Measurements from ENCODE around the gene PTCH1. TPM values are rescaled to one million over a fixed set of nuclear protein-coding genes. Genes with fewer than 3 reads are reported as not detected.

The PTCH1 gene
- polyA plus RNA-seq, 1 of the 3 experiments (the other 2 are of a cell fraction), result 3.3 TPM

GRCh38 chr9:95462249-95463147, 54.3 kb downstream of the PTCH1 start:
- H3K79me2 ChIP-seq (ENCODE audit: insufficient read depth), result no peaks in the 10 kb centered on the region
- peak overlapping the region in 1 of 2 experiments; percentile 23; a peak in 3 of 4 replicates for H3K4me3 ChIP-seq (ENCODE audit: low read depth in 2 of 2, low read length in 1 of 2)
- no peaks in the 10 kb centered on the region for H4K20me1 ChIP-seq (ENCODE audit: insufficient read depth)
- peak overlapping the region; percentile 78 for H3K4me2 ChIP-seq
- H3K27me3 ChIP-seq (ENCODE audit: insufficient read depth), result no peaks in the 10 kb centered on the region
- H3K27ac ChIP-seq (ENCODE audit: low read depth in 2 of 2, low read length in 1 of 2), result peak overlapping the region; percentile 22 to 94; a peak in 3 of 4 replicates
- peak overlapping the region; percentile 38; the same call in 1 of the 2 replicates for H2AFZ ChIP-seq (ENCODE audit: low read depth)
- 29% methylated on average over 29 of the region's 30 CpGs for WGBS (ENCODE audit: low lambda C conversion rate)
- H3K36me3 ChIP-seq (replicated peaks in 1 of 2; ENCODE audit: control insufficient read depth in 1 of 2, insufficient read depth in 2 of 2, low read length in 1 of 2), result peaks cover 7 to 24% of the 10 kb centered on the region in 2 experiments
- H3F3A ChIP-seq (replicated peaks; ENCODE audit: insufficient read depth), result peaks cover 9% of the 10 kb centered on the region
- no peaks in the 10 kb centered on the region for H3K9me2 ChIP-seq
- DNase-seq, result peak; percentile 90
- CTCF ChIA-PET, result interaction anchor here (0.9 to 1.8 kb wide), 5 partner anchors 10 to 312 kb away, joined by 3 to 7 read pairs (median 4); no protein-coding TSS in a partner anchor
- H3K9ac ChIP-seq, result no peak overlapping the region
- peaks cover 13 to 61% of the 10 kb centered on the region in 2 experiments; a peak in 3 of 4 replicates for H3K4me1 ChIP-seq (ENCODE audit: control insufficient read depth in 1 of 2, insufficient read depth in 2 of 2, low read depth in 1 of 2, low read length in 1 of 2)
- TF ChIP-seq FOXJ3 (CRISPR knock-in tag; IDR thresholded peaks at IDR 0.05) (peak; percentile 93), ELF1 (IDR thresholded peaks at IDR 0.05) (peak; percentile 32; the same call in 1 of the 2 replicates), PBX3 (IDR thresholded peaks at IDR 0.05) (peak; percentile 74), MXI1 (IDR thresholded peaks at IDR 0.05; ENCODE audit: low read depth, low read length) (peak; percentile 37; the same call in 1 of the 2 replicates), CHD2 (IDR thresholded peaks at IDR 0.05; ENCODE audit: low read length, partially characterized antibody) (peak; percentile 97), NRF1 (IDR thresholded peaks at IDR 0.05; ENCODE audit: low read depth, low read length) (peak; percentile 18; the same call in 1 of the 2 replicates), EP300 (IDR thresholded peaks at IDR 0.05; ENCODE audit: borderline replicate concordance in 1 of 2, low read depth in 1 of 2, low read length in 1 of 2) (peak; percentile 79 to 93; a peak in 3 of 4 replicates), MAX (IDR thresholded peaks at IDR 0.05; ENCODE audit: low read depth) (peak; percentile 72), RCOR1 (IDR thresholded peaks at IDR 0.05; ENCODE audit: low read length) (peak; percentile 97), SMC3 (IDR thresholded peaks at IDR 0.05; ENCODE audit: low read depth, low read length) (no peak), TCF12 (IDR thresholded peaks at IDR 0.05) (peak; percentile 94), USF2 (IDR thresholded peaks at IDR 0.05; ENCODE audit: borderline replicate concordance, low read depth, low read length) (no peak), TEAD4 (IDR thresholded peaks at IDR 0.05; ENCODE audit: borderline replicate concordance, insufficient read depth) (0 out of 2 replicates have a peak, but pooled peaks have one; percentile 46), SIN3A (IDR thresholded peaks at IDR 0.05; ENCODE audit: borderline replicate concordance, low read depth, low read length) (0 out of 2 replicates have a peak, but pooled peaks have one; percentile 18), GATA2 (CRISPR knock-in tag; IDR thresholded peaks at IDR 0.05) (peak; percentile 93), CTCF (IDR thresholded peaks at IDR 0.05) (no peak), POLR2AphosphoS5 (IDR thresholded peaks at IDR 0.05; ENCODE audit: low read depth, low read length) (peak; percentile 73), NFIC (IDR thresholded peaks at IDR 0.05; ENCODE audit: borderline replicate concordance) (peak; percentile 69; the same call in 1 of the 2 replicates), IRF3 (IDR thresholded peaks at IDR 0.05; ENCODE audit: low read depth, low read length) (no peak)
- POLR2A ChIA-PET, result interaction anchor here (0.5 to 2.3 kb wide), 11 partner anchors 12 to 682 kb away, joined by 3 to 13 read pairs (median 5); partner anchors contain the start of genes ERCC6L2 and FANCC
- H3K9me3 ChIP-seq, result no peaks in the 10 kb centered on the region
